Caco-2 (cell line): ENCODE results near the gene SAMMSON. TPM values are rescaled to one million over a fixed set of nuclear protein-coding genes. Genes with fewer than 3 reads are reported as not detected.

Experiments
- BruUV-seq: library from RNA; stranded (reverse); fragments of 400-500 nt; replicated peaks from 2 replicates; lab custom pipeline; 2021; lab: Mats Ljungman, UMichigan
- CTCF ChIA-PET: fragments of 300-600 bp; sonication (Branson Sonifier 250); formaldehyde crosslinking; loops from one replicate; lab custom pipeline; 2022; ENCODE audit warnings: antibody characterized with exemption; lab: Charles Lee
- POLR2A ChIA-PET: fragments of 300-600 bp; sonication (Branson Sonifier 250); formaldehyde crosslinking; loops from one replicate; lab custom pipeline; 2022; ENCODE audit warnings: antibody characterized with exemption; lab: Charles Lee
- DNase-seq, 2 experiments: peaks; one replicate each; pipeline versions ENCODE4 v3.0.0 to v3.0.0-alpha.2; 2020 to 2022
- H3K27me3 ChIP-seq: replicated peaks from 2 replicates; pipeline ENCODE4 v1.6.0; 2011; ENCODE audit warnings: low read length; ENCODE audit not compliant: control insufficient read depth, insufficient read depth
- H3K36me3 ChIP-seq: 2 replicates; pipeline ENCODE4 v1.5.1; 2011; ENCODE audit warnings: low read length; ENCODE audit not compliant: control insufficient read depth, insufficient read depth
- H3K4me1 ChIP-seq: fragments of 250-450 bp; sonication (Bioruptor Pico); 2 replicates; pipeline ENCODE4 v1.5.1; 2020; ENCODE audit warnings: mild to moderate bottlenecking
- H3K4me3 ChIP-seq: 2 replicates; pipeline ENCODE4 v1.5.1; 2011; ENCODE audit warnings: low read depth, mild to moderate bottlenecking, control low read depth, low read length
- H3K9me3 ChIP-seq: fragments of 250-450 bp; sonication (Bioruptor Pico); 2 replicates; pipeline ENCODE4 v1.5.1; 2020; ENCODE audit warnings: mild to moderate bottlenecking, moderate library complexity
- H3K27ac Mint-ChIP-seq: one replicate; pipeline ENCODE4 v1.8.0; 2022; ENCODE audit warnings: mixed read lengths; ENCODE audit not compliant: unreplicated experiment
- H3K27me3 Mint-ChIP-seq: one replicate; pipeline ENCODE4 v1.8.0; 2022; ENCODE audit warnings: mixed read lengths; ENCODE audit not compliant: insufficient read depth, unreplicated experiment
- H3K36me3 Mint-ChIP-seq: one replicate; pipeline ENCODE4 v1.8.0; 2022; ENCODE audit warnings: mild to moderate bottlenecking, mixed read lengths; ENCODE audit not compliant: insufficient read depth, unreplicated experiment
- H3K4me1 Mint-ChIP-seq: one replicate; pipeline ENCODE4 v1.8.0; 2022; ENCODE audit warnings: low read depth, mixed read lengths; ENCODE audit not compliant: unreplicated experiment
- H3K4me3 Mint-ChIP-seq: one replicate; pipeline ENCODE4 v1.8.0; 2022; ENCODE audit warnings: mild to moderate bottlenecking, moderate library complexity, mixed read lengths; ENCODE audit not compliant: unreplicated experiment
- H3K9me3 Mint-ChIP-seq: one replicate; pipeline ENCODE4 v1.8.0; 2022; ENCODE audit warnings: mixed read lengths; ENCODE audit not compliant: unreplicated experiment
- CTCF ChIP-seq, 2 experiments: fragments of 200-600 bp in 1 of 2; IDR thresholded peaks; 1 replicate in 1 of 2; 2 replicates in 1 of 2; pipeline versions ENCODE4 v1.5.1 to v1.8.0; 2011 to 2022; ENCODE audit warnings: antibody characterized with exemption in 1 of 2, control low read depth in 1 of 2, inconsistent platforms in 1 of 2, low read depth in 1 of 2, low read length in 1 of 2, mild to moderate bottlenecking in 1 of 2, moderate library complexity in 1 of 2; ENCODE audit not compliant: insufficient read depth in 1 of 2, severe bottlenecking in 1 of 2, unreplicated experiment in 1 of 2
- intact Hi-C: fragments of 100-400 bp; cut with micrococcal nuclease; formaldehyde crosslinking; loops from one replicate; pipeline ENCODE4 v1.10.0; 2022; ENCODE audit not compliant: unreplicated experiment
- total RNA-seq: library from RNA; stranded (reverse); gene quantifications from 2 replicates; pipeline ENCODE4 v1.2.3, GENCODE V29; 2022

Gene SAMMSON
- total RNA-seq, 1 experiment from 2014 or later, result not detected

DNA sequence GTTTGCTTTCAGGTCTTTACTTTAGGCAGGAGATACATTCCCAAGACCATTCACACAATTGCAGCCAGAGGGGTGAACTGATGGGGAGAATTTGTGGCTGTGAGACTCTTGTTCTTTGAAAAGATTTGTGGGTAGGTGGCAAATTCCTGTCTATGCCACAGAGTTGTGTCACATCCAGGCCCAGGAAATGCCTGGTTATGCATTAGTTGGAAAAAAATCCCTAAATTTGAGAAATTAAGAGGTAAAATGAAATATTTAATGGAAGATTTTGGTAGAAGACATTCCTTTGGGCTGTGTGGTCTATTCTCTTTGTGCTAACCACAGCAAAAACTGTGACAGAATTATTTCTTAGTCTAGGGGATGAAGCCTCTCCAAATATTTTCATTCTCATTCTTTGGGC lies 28.8 kb downstream of the SAMMSON start:
- Mint-ChIP-seq H3K4me3 (no peak overlapping the region), H3K27ac (no peak overlapping the region), H3K27me3 (peaks cover 19% of the 10 kb centered on the region), H3K36me3 (no peaks in the 10 kb centered on the region), H3K4me1 (no peaks in the 10 kb centered on the region), H3K9me3 (no peaks in the 10 kb centered on the region)
- no peak for TF ChIP-seq CTCF (IDR thresholded peaks at IDR 0.05; ENCODE audit: insufficient read depth in 1 of 2, low read depth in 1 of 2, low read length in 1 of 2, severe bottlenecking in 1 of 2, unreplicated experiment in 1 of 2)
- no peak for DNase-seq
- no peaks in the 10 kb centered on the region for H3K27me3 ChIP-seq
- no peaks in the 10 kb centered on the region for H3K9me3 ChIP-seq
- peaks cover 3% of the 10 kb centered on the region; the same call in 1 of the 2 replicates for H3K4me1 ChIP-seq
- ChIA-PET CTCF (no interaction called here), POLR2A (no interaction called here)
- intact Hi-C loops, result no loop called here
- no peak overlapping the region for H3K4me3 ChIP-seq
- BruUV-seq, result no TSS peak
- no peaks in the 10 kb centered on the region for H3K36me3 ChIP-seq

- CTCF ChIA-PET, result no interaction called here
- Histone ChIP-seq H3K9me3 (no peaks in the 10 kb centered on the region), H3K36me3 (no peaks in the 10 kb centered on the region), H3K4me1 (no peaks in the 10 kb centered on the region), H3K27me3 (no peaks in the 10 kb centered on the region), H3K4me3 (no peak overlapping the region)
- no peak for TF ChIP-seq CTCF (IDR thresholded peaks at IDR 0.05; ENCODE audit: insufficient read depth in 1 of 2, low read depth in 1 of 2, low read length in 1 of 2, severe bottlenecking in 1 of 2, unreplicated experiment in 1 of 2)
- H3K4me3 Mint-ChIP-seq, result no peak overlapping the region
- H3K27ac Mint-ChIP-seq, result no peak overlapping the region
- no peak for DNase-seq
- H3K27me3 Mint-ChIP-seq, result peaks cover 5% of the 10 kb centered on the region
- no peaks in the 10 kb centered on the region for H3K36me3 Mint-ChIP-seq
- POLR2A ChIA-PET, result no interaction called here
- no peaks in the 10 kb centered on the region for H3K4me1 Mint-ChIP-seq
- no peaks in the 10 kb centered on the region for H3K9me3 Mint-ChIP-seq
- intact Hi-C loops, result no loop called here
- no TSS peak for BruUV-seq
Observed at GRCh38 chr3:70038693-70039092, 39.2 kb downstream of the SAMMSON start.

DNA sequence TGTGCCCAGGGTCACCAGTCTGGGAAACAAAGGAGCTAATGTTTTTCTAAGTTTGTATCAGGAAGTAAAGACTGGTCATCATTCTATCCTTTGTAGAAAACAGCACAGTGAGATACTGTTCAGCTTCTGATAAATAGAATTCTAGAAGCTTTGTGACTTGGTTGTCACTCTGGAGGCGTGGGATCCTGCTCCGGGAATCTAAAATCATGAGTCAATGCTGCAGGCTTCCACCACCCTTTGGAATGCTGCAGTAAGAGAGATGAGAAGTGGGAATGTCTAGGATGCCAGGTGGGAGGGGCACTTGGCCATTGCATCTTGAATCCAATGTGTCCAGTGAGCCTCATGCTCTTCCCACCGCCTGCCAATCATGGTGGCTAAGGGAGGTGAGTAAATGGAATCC lies 40.9 kb downstream of the SAMMSON start:
- Histone ChIP-seq H3K4me3 (no peak overlapping the region), H3K36me3 (no peaks in the 10 kb centered on the region), H3K9me3 (no peaks in the 10 kb centered on the region), H3K4me1 (no peaks in the 10 kb centered on the region), H3K27me3 (no peaks in the 10 kb centered on the region)
- Mint-ChIP-seq H3K27me3 (peaks cover 5% of the 10 kb centered on the region), H3K9me3 (no peaks in the 10 kb centered on the region), H3K4me1 (no peaks in the 10 kb centered on the region), H3K4me3 (no peak overlapping the region), H3K27ac (no peak overlapping the region), H3K36me3 (no peaks in the 10 kb centered on the region)
- ChIA-PET POLR2A (no interaction called here), CTCF (no interaction called here)
- no TSS peak for BruUV-seq
- intact Hi-C loops, result no loop called here
- TF ChIP-seq CTCF (IDR thresholded peaks at IDR 0.05; ENCODE audit: insufficient read depth in 1 of 2, low read depth in 1 of 2, low read length in 1 of 2, severe bottlenecking in 1 of 2, unreplicated experiment in 1 of 2), result no peak
- DNase-seq, result no peak
